ENCODE data around the gene DGLUCY. TPM values are rescaled to one million over a fixed set of nuclear protein-coding genes. Genes with fewer than 3 reads are reported as not detected.

DGLUCY gene
- total and polyA plus RNA-seq, 9 donors = 17.9 to 73.3 (median 39.3) TPM

- DNase-seq = no peak
- Histone ChIP-seq H3K4me3 (no peak overlapping the region), H3K36me3 (no peaks in the 10 kb centered on the region), H3K9me3 (no peaks in the 10 kb centered on the region), H3K27ac (no peak overlapping the region), H3K4me1 (ENCODE audit: insufficient read depth) (no peaks in the 10 kb centered on the region), H3K27me3 (no peaks in the 10 kb centered on the region)
- TF ChIP-seq, protein P1, sequence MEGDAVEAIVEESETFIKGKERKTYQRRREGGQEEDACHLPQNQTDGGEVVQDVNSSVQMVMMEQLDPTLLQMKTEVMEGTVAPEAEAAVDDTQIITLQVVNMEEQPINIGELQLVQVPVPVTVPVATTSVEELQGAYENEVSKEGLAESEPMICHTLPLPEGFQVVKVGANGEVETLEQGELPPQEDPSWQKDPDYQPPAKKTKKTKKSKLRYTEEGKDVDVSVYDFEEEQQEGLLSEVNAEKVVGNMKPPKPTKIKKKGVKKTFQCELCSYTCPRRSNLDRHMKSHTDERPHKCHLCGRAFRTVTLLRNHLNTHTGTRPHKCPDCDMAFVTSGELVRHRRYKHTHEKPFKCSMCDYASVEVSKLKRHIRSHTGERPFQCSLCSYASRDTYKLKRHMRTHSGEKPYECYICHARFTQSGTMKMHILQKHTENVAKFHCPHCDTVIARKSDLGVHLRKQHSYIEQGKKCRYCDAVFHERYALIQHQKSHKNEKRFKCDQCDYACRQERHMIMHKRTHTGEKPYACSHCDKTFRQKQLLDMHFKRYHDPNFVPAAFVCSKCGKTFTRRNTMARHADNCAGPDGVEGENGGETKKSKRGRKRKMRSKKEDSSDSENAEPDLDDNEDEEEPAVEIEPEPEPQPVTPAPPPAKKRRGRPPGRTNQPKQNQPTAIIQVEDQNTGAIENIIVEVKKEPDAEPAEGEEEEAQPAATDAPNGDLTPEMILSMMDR (IDR thresholded peaks at IDR 0.05) = no peak
- TF ChIP-seq EP300 (IDR thresholded peaks at IDR 0.05) = no peak
- no peak for TF ChIP-seq POLR2A (IDR thresholded peaks at IDR 0.05)
- WGBS, 3 donors = 92 to 95% (median 93%) methylated on average over 13 of the region's 13 CpGs
- intact Hi-C loops (cut with DNase I) = no loop called here
Observed at GRCh38 chr14:91216731-91217226, 102.9 kb downstream of the DGLUCY start.

- Histone ChIP-seq H3K4me1 (ENCODE audit: insufficient read depth) (no peaks in the 10 kb centered on the region), H3K27ac (no peak overlapping the region), H3K27me3 (no peaks in the 10 kb centered on the region), H3K9me3 (no peaks in the 10 kb centered on the region), H3K36me3 (no peaks in the 10 kb centered on the region), H3K4me3 (no peak overlapping the region)
- TF ChIP-seq EP300 (IDR thresholded peaks at IDR 0.05) = no peak
- TF ChIP-seq, protein P1 (IDR thresholded peaks at IDR 0.05) = no peak
- no peak for TF ChIP-seq POLR2A (IDR thresholded peaks at IDR 0.05)
- intact Hi-C loops (cut with DNase I) = no loop called here
- DNase-seq = no peak
- 93 to 99% (median 94%) methylated on average over 4 of the region's 4 CpGs for WGBS, 3 donors
Observed at GRCh38 chr14:91218014-91218413, 104.1 kb downstream of the DGLUCY start.

GRCh38 chr14:91219517-91220389, 105.9 kb downstream of the DGLUCY start:
- no peaks in the 10 kb centered on the region for H3K9me3 ChIP-seq
- H3K36me3 ChIP-seq = no peaks in the 10 kb centered on the region
- H3K4me3 ChIP-seq = no peak overlapping the region
- WGBS, 3 donors = 62 to 75% (median 66%) methylated on average over 13 of the region's 13 CpGs
- TF ChIP-seq, protein P1 (IDR thresholded peaks at IDR 0.05) = no peak
- TF ChIP-seq EP300 (IDR thresholded peaks at IDR 0.05) (no peak), POLR2A (IDR thresholded peaks at IDR 0.05) (no peak)
- no peaks in the 10 kb centered on the region for H3K27me3 ChIP-seq
- no peak overlapping the region for H3K27ac ChIP-seq
- no peaks in the 10 kb centered on the region for H3K4me1 ChIP-seq (ENCODE audit: insufficient read depth)
- no peak for DNase-seq
- intact Hi-C loops (cut with DNase I) = no loop called here

GRCh38 chr14:91220581-91221000, 106.7 kb downstream of the DGLUCY start:
- TF ChIP-seq, protein P1 (IDR thresholded peaks at IDR 0.05) = no peak
- TF ChIP-seq EP300 (IDR thresholded peaks at IDR 0.05) (no peak), POLR2A (IDR thresholded peaks at IDR 0.05) (no peak)
- DNase-seq = no peak
- Histone ChIP-seq H3K27ac (no peak overlapping the region), H3K9me3 (no peaks in the 10 kb centered on the region), H3K36me3 (no peaks in the 10 kb centered on the region), H3K4me1 (ENCODE audit: insufficient read depth) (no peaks in the 10 kb centered on the region), H3K27me3 (no peaks in the 10 kb centered on the region), H3K4me3 (no peak overlapping the region)
- 88 to 90% (median 88%) methylated on average over 9 of the region's 9 CpGs for WGBS, 3 donors
- intact Hi-C loops (cut with DNase I) = no loop called here

Measured in ovary (tissue), 9 donors.